HCT116 (cell line): ENCODE data around the gene BET1L. TPM values are rescaled to one million over a fixed set of nuclear protein-coding genes. Genes with fewer than 3 reads are reported as not detected.
"Not testable (repeated sequence)": the region's sequence is repeated elsewhere in the genome, so short reads cannot be mapped to it uniquely, and the experiment has no call there.

Source experiments
- ATAC-seq: fragments of 200-7000 bp; cut with Tn5 transposase; 2 replicates; pipeline ENCODE4 v1.9.1; 2020; ENCODE audit warnings: mild to moderate bottlenecking, moderate library complexity
- BruUV-seq: library from RNA; stranded (reverse); fragments of 400-500 nt; replicated peaks from 2 replicates; lab custom pipeline; 2021; lab: Mats Ljungman, UMichigan
- CTCF ChIA-PET: fragments of 300-600 bp; sonication (Branson Sonifier 250); formaldehyde crosslinking; loops from one replicate; lab custom pipeline; 2021; ENCODE audit warnings: antibody characterized with exemption; lab: Charles Lee
- POLR2A ChIA-PET: fragments of 300-600, 350-600 bp; sonication (Branson Sonifier 250); formaldehyde crosslinking; loops from one replicate; lab custom pipeline; 2021; ENCODE audit warnings: antibody characterized with exemption; lab: Charles Lee
- RAD21 ChIA-PET, 2 experiments: fragments of 300-600 bp; sonication (Branson Sonifier 250); formaldehyde crosslinking; loops; one replicate each; lab custom pipeline; 2023; ENCODE audit warnings: low total read pairs in 2 of 2; ENCODE audit not compliant: uncharacterized antibody in 2 of 2, unreplicated experiment in 2 of 2, low non-redundant PET in 1 of 2; lab: Charles Lee
- DNase-seq: peaks from one replicate; pipeline ENCODE4 v3.0.0-alpha.2; 2010; ENCODE audit warnings: low read depth, low spot score
- H2AFZ ChIP-seq: fragments of 200-600 bp; shearing (Covaris generic), sonication (generic); 2 replicates; pipeline ENCODE4 v1.6.1; 2017; ENCODE audit warnings: low read depth, mixed run types, mixed read lengths, antibody characterized with exemption, low read length; ENCODE audit not compliant: poor library complexity, severe bottlenecking
- H3K27ac ChIP-seq: 2 replicates; pipeline ENCODE4 v1.5.1; 2012; ENCODE audit warnings: low read depth, low read length
- H3K27me3 ChIP-seq: fragments of 200-600 bp; sonication (generic); 2 replicates; pipeline ENCODE4 v1.6.1; 2016; ENCODE audit warnings: mixed run types, low read length, mixed read lengths; ENCODE audit not compliant: insufficient read depth
- H3K36me3 ChIP-seq, 2 experiments: fragments of 200-500 bp in 1 of 2; fragments of 200-600 bp in 1 of 2; sonication (Bioruptor generic) in 1 of 2; sonication (generic) in 1 of 2; 2 replicates each; pipeline versions ENCODE4 v1.5.1 to v1.6.1; 2014 to 2016; ENCODE audit warnings: low read length in 2 of 2, inconsistent platforms in 1 of 2, mixed read lengths in 1 of 2, mixed run types in 1 of 2; ENCODE audit not compliant: insufficient read depth in 2 of 2, control insufficient read depth in 1 of 2
- H3K4me1 ChIP-seq, 2 experiments: fragments of 200-600 bp in 1 of 2; sonication (generic) in 1 of 2; 2 replicates each; pipeline versions ENCODE4 v1.5.1 to v1.6.1; 2012 to 2017; ENCODE audit warnings: low read length in 2 of 2, inconsistent platforms in 1 of 2, mild to moderate bottlenecking in 1 of 2, mixed read lengths in 1 of 2, mixed run types in 1 of 2, moderate library complexity in 1 of 2; ENCODE audit not compliant: insufficient read depth in 2 of 2, control insufficient read depth in 1 of 2
- H3K4me2 ChIP-seq: fragments of 200-600 bp; sonication (generic); 2 replicates; pipeline ENCODE4 v1.6.1; 2017; ENCODE audit warnings: mixed run types, low read length, mixed read lengths
- H3K4me3 ChIP-seq, 2 experiments: fragments of 200-600 bp in 1 of 2; sonication (generic) in 1 of 2; replicated peaks in 1 of 2; 2 replicates each; pipeline ENCODE4 v1.5.1; 2011 to 2016; ENCODE audit warnings: low read length in 2 of 2, control low read depth in 1 of 2, low read depth in 1 of 2, mild to moderate bottlenecking in 1 of 2, mixed read lengths in 1 of 2, mixed run types in 1 of 2
- H3K79me2 ChIP-seq: fragments of 200-600 bp; sonication (generic); 2 replicates; pipeline ENCODE4 v1.6.1; 2017; ENCODE audit warnings: mild to moderate bottlenecking, mixed run types, low read length, moderate library complexity, mixed read lengths; ENCODE audit not compliant: insufficient read depth
- H3K9ac ChIP-seq: fragments of 200-600 bp; sonication (generic); 2 replicates; pipeline ENCODE4 v1.6.1; 2016; ENCODE audit warnings: low read length, mixed read lengths
- H3K9me2 ChIP-seq: fragments of 200-600 bp; sonication (generic), shearing (Covaris generic); 2 replicates; pipeline ENCODE4 v1.6.1; 2017; ENCODE audit warnings: mixed run types, mild to moderate bottlenecking, moderate library complexity; ENCODE audit not compliant: insufficient read depth
- H3K9me3 ChIP-seq, 2 experiments: fragments of 200-500 bp in 1 of 2; fragments of 200-600 bp in 1 of 2; sonication (Bioruptor generic) in 1 of 2; sonication (generic) in 1 of 2; 2 replicates each; pipeline ENCODE4 v1.6.1; 2014 to 2017; ENCODE audit warnings: low read length in 2 of 2, mixed read lengths in 2 of 2, inconsistent platforms in 1 of 2, low read depth in 1 of 2, mild to moderate bottlenecking in 1 of 2, mixed run types in 1 of 2, moderate library complexity in 1 of 2; ENCODE audit not compliant: control insufficient read depth in 1 of 2, insufficient read depth in 1 of 2
- H4K20me1 ChIP-seq: fragments of 200-600 bp; sonication (generic), shearing (Covaris generic); 2 replicates; pipeline ENCODE4 v1.6.1; 2017; ENCODE audit warnings: mixed run types, mild to moderate bottlenecking, moderate library complexity; ENCODE audit not compliant: insufficient read depth
- CBX3 ChIP-seq: IDR thresholded peaks from 2 replicates; pipeline ENCODE4 v1.6.1; 2012; ENCODE audit warnings: low read depth
- EGR1 ChIP-seq: IDR thresholded peaks from 2 replicates; pipeline ENCODE4 v1.6.1; 2012; ENCODE audit warnings: low read depth
- EZH2 ChIP-seq: fragments of 200-600 bp; sonication (generic); IDR thresholded peaks from 2 replicates; pipeline ENCODE4 v1.6.1; 2017; ENCODE audit warnings: antibody characterized with exemption, mixed run types
- POLR2A ChIP-seq: IDR thresholded peaks from 2 replicates; pipeline ENCODE4 v1.7.0; 2011; ENCODE audit warnings: borderline replicate concordance; ENCODE audit not compliant: insufficient read depth, insufficient read length; ENCODE audit errors: extremely low read depth
- RAD21 ChIP-seq: IDR thresholded peaks from 2 replicates; pipeline ENCODE4 v1.6.1; 2012; ENCODE audit warnings: low read depth, mild to moderate bottlenecking
- SP1 ChIP-seq: IDR thresholded peaks from 2 replicates; pipeline ENCODE4 v1.6.1; 2012; ENCODE audit warnings: low read depth
- intact Hi-C: fragments of 100-400 bp; cut with micrococcal nuclease; formaldehyde crosslinking; loops from 2 replicates; pipeline ENCODE4 v1.10.0; 2022
- total RNA-seq: library from RNA; stranded (reverse); gene quantifications from one replicate; pipeline ENCODE4 v1.2.1, GENCODE V29; 2021; ENCODE audit not compliant: unreplicated experiment
- TF ChIP-seq, protein P1 (sequence below), 3 experiments: fragments of 200-600 bp in 1 of 3; sonication (generic) in 1 of 3; IDR thresholded peaks in 2 of 3; conservative IDR thresholded peaks in 1 of 3; 2 replicates each; pipeline ENCODE4 v1.5.1; 2012 to 2017; ENCODE audit warnings: low read depth in 2 of 3, low read length in 2 of 3, antibody characterized with exemption in 1 of 3, borderline replicate concordance in 1 of 3, control low read depth in 1 of 3, mild to moderate bottlenecking in 1 of 3, mixed read lengths in 1 of 3, mixed run types in 1 of 3, moderate library complexity in 1 of 3; ENCODE audit not compliant: insufficient read depth in 1 of 3
- TF ChIP-seq, protein P2 (sequence below): IDR thresholded peaks from 2 replicates; pipeline ENCODE4 v1.6.1; 2011; ENCODE audit warnings: mild to moderate bottlenecking, low read length, moderate library complexity; ENCODE audit not compliant: insufficient replicate concordance; ENCODE audit errors: extremely low read depth
- TF ChIP-seq, protein P3 (sequence below): IDR thresholded peaks from 2 replicates; pipeline ENCODE4 v1.6.1; 2012; ENCODE audit warnings: low read depth

BET1L gene
- total RNA-seq, 1 experiment from 2014 or later, result 49.1 TPM

DNA sequence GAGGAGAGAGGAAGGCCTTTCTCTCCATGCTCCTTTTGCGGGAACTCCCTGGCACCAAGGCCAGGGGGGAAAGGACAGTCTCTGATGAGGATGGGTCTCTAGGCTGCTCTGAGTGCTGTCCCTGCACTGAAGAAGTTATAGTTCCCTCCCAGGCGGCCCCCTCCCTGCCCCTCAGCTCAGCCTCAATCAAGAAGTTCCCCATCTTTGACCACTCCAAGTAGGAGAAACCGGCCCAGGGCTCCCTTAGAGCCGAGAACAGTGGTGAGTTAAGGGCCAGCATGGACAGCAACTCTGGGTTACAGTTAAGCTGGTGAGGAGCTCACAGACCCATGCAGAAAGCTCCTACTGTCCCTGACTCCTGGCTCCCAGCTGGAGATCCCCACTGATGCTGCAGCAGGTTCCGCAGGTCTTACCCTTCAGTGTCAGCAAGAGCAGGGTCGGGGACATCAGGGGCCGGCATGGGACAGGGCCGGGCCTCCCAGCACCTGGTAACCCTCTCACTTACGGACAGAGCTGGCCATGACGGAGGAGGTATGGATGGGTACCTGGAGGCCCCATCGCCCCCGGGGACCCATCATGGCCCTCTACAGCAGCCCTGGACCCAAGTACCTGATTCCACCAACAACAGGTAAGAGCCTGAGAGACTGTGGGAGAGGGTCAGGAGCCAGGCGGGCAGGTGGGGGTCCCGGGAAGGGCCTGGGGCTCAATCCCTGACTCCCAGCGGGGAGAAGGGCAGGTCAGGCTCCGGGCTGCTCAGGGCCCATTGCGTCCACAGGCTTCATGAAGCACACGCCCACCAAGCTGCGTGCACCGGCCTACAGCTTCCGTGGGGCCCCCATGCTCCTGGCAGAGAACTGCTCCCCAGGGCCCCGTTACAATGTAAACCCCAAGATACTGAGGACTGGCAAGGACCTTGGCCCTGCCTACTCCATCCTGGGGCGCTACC is 10.1 kb downstream of the BET1L start:
- DNase-seq, result no peak
- Histone ChIP-seq H3K9me2 (no peaks in the 10 kb centered on the region), H3K9ac (no peak overlapping the region), H3K4me2 (no peak overlapping the region), H3K79me2 (no peaks in the 10 kb centered on the region), H3K27ac (no peak overlapping the region), H3K4me3 (no peak overlapping the region), H4K20me1 (no peaks in the 10 kb centered on the region), H3K36me3 (no peaks in the 10 kb centered on the region), H3K27me3 (no peaks in the 10 kb centered on the region), H3K9me3 (no peaks in the 10 kb centered on the region), H3K4me1 (no peaks in the 10 kb centered on the region), H2AFZ (no peak overlapping the region)
- ATAC-seq, result no peak
- ChIA-PET CTCF (interaction anchor here (0.8 kb wide), 1 partner anchor 54 kb away, joined by 3 read pairs; no protein-coding TSS in a partner anchor), RAD21 (no interaction called here), POLR2A (no interaction called here)
- TF ChIP-seq RAD21 (no peak), POLR2A (no peak), SP1 (no peak), CBX3 (no peak), EZH2 (no peak), EGR1 (no peak)
- TF ChIP-seq, protein P1, sequence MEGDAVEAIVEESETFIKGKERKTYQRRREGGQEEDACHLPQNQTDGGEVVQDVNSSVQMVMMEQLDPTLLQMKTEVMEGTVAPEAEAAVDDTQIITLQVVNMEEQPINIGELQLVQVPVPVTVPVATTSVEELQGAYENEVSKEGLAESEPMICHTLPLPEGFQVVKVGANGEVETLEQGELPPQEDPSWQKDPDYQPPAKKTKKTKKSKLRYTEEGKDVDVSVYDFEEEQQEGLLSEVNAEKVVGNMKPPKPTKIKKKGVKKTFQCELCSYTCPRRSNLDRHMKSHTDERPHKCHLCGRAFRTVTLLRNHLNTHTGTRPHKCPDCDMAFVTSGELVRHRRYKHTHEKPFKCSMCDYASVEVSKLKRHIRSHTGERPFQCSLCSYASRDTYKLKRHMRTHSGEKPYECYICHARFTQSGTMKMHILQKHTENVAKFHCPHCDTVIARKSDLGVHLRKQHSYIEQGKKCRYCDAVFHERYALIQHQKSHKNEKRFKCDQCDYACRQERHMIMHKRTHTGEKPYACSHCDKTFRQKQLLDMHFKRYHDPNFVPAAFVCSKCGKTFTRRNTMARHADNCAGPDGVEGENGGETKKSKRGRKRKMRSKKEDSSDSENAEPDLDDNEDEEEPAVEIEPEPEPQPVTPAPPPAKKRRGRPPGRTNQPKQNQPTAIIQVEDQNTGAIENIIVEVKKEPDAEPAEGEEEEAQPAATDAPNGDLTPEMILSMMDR (IDR thresholded peaks at IDR 0.05 in 2 of 3, conservative IDR thresholded peaks at IDR 0.05 in 1 of 3; ENCODE audit: borderline replicate concordance in 1 of 3, insufficient read depth in 1 of 3, low read depth in 2 of 3, low read length in 2 of 3), result no peak
- TF ChIP-seq, protein P2, sequence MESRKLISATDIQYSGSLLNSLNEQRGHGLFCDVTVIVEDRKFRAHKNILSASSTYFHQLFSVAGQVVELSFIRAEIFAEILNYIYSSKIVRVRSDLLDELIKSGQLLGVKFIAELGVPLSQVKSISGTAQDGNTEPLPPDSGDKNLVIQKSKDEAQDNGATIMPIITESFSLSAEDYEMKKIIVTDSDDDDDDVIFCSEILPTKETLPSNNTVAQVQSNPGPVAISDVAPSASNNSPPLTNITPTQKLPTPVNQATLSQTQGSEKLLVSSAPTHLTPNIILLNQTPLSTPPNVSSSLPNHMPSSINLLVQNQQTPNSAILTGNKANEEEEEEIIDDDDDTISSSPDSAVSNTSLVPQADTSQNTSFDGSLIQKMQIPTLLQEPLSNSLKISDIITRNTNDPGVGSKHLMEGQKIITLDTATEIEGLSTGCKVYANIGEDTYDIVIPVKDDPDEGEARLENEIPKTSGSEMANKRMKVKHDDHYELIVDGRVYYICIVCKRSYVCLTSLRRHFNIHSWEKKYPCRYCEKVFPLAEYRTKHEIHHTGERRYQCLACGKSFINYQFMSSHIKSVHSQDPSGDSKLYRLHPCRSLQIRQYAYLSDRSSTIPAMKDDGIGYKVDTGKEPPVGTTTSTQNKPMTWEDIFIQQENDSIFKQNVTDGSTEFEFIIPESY, result no peak
- TF ChIP-seq, protein P3, sequence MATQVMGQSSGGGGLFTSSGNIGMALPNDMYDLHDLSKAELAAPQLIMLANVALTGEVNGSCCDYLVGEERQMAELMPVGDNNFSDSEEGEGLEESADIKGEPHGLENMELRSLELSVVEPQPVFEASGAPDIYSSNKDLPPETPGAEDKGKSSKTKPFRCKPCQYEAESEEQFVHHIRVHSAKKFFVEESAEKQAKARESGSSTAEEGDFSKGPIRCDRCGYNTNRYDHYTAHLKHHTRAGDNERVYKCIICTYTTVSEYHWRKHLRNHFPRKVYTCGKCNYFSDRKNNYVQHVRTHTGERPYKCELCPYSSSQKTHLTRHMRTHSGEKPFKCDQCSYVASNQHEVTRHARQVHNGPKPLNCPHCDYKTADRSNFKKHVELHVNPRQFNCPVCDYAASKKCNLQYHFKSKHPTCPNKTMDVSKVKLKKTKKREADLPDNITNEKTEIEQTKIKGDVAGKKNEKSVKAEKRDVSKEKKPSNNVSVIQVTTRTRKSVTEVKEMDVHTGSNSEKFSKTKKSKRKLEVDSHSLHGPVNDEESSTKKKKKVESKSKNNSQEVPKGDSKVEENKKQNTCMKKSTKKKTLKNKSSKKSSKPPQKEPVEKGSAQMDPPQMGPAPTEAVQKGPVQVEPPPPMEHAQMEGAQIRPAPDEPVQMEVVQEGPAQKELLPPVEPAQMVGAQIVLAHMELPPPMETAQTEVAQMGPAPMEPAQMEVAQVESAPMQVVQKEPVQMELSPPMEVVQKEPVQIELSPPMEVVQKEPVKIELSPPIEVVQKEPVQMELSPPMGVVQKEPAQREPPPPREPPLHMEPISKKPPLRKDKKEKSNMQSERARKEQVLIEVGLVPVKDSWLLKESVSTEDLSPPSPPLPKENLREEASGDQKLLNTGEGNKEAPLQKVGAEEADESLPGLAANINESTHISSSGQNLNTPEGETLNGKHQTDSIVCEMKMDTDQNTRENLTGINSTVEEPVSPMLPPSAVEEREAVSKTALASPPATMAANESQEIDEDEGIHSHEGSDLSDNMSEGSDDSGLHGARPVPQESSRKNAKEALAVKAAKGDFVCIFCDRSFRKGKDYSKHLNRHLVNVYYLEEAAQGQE, result no peak
- intact Hi-C loops, result no loop called here
- no TSS peak for BruUV-seq

DNA sequence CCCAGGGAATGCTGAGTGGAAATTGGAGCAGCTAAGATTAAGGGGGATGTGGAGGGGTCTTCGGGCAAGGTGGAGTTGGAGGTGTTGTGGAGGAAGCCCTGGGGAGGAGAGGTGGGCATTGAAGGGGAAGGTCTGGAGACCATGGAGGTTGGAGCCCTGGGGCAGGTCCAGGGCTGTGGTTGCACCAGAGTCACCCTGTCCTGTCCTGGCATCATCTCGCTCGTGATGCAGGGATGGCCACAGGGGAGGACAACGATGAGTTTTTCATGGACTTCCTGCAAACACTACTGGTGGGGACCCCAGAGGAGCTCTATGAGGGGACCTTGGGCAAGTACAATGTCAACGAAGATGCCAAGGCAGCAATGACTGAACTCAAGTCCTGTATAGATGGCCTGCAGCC is 13.7 kb downstream of the BET1L start:
- H3K27ac ChIP-seq, CTCF ChIA-PET, H3K4me1 ChIP-seq, H3K9ac ChIP-seq, RAD21 ChIA-PET, intact Hi-C loops, H3K36me3 ChIP-seq, DNase-seq, H4K20me1 ChIP-seq, H3K4me2 ChIP-seq, POLR2A ChIA-PET, BruUV-seq, H3K9me3 ChIP-seq, H3K4me3 ChIP-seq, H3K79me2 ChIP-seq, H3K9me2 ChIP-seq, H2AFZ ChIP-seq, H3K27me3 ChIP-seq, ATAC-seq: not testable (repeated sequence)
